SHP77 treated with DMSO at 0.1 percent for 48 hours (cell line): ENCODE measurements around the gene TRPC4.
"Not testable (repeated sequence)": the region's sequence is repeated elsewhere in the genome, so short reads cannot be mapped to it uniquely, and the experiment has no call there.

Experiments used
- DNase-seq: peaks from one replicate; lab custom pipeline; 2025; lab: John Stamatoyannopoulos, UW

TRPC4 gene

DNA sequence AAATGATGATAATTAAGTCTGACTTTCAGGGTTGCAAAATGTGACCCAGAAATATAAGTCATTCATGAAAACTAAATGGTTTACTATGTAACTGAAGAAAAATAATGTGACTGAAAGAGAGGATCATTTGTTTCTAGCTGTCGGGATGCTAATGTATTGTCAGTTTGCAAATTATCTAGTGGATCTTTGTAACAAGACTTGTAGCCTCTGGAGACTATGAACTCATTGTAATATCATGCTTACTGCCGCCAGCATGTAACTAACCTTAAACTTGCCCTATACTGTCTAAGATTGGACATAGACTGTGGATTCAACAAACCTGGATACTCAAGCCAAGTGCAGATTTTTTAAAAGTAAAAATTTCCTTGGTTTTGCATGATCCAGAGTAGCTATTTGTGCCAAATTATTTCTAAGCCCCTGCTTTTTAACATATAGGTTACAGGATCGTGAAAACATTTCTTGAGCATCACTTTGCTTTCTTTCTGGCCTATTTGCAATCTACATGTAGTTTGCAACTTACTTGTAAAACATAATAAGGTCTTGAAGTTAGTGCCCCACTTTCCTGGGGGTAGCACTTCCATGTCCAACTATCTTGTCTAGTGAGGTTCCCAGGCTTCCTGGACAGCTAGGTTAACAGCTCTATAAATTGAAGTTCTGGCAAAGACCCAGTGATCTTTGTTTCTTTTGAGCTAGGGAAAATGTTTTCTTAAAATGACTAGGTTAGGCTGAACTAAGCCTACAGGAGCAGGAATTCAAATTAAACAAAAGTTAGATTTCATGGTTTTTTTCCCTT lies 267.7 kb downstream of the TRPC4 start:
- no peak for DNase-seq

DNA sequence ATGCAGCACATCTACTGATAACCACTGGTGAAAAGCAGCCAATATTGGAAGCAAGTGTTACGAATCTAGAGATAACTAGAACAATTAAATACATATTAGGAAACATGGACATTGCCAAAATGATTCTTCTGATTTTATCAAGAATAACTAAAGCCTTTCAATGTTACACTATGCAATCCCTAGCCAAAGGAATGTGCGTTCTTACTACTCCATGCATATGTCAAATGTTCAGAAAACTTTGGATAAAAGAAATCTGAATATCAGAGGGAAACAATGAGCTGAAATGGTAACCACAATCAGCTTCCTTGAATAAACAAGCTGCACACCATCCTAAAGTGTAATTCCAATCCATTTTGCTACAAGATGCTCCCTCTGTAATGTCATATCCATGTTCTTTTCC lies 270.1 kb downstream of the TRPC4 start:
- DNase-seq = no peak

DNA sequence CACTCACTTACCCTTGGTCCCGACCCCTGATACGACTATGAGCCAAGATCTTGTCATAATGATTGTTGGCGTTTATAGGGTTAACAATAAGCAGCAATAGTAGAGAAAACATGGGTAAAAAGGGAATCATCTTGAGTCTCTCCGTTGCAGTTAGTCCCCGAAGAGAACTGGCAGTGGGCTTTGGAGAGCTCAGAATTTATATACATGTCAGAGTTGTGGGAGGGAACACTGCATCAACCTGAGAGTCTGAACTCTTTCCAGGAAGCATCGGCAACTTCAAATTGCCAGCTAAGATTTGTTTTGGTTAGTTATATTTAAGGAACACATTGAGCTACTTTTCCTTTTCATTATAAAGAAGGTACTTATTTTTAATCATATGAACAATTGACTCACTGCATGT lies 271.0 kb downstream of the TRPC4 start, which contains the start of gene POSTN:
TSS of gene POSTN (minus strand) at position 172 of the 400 bp plus-strand sequence. CDS start at position 130, 42 bp downstream.
- no peak for DNase-seq

DNA sequence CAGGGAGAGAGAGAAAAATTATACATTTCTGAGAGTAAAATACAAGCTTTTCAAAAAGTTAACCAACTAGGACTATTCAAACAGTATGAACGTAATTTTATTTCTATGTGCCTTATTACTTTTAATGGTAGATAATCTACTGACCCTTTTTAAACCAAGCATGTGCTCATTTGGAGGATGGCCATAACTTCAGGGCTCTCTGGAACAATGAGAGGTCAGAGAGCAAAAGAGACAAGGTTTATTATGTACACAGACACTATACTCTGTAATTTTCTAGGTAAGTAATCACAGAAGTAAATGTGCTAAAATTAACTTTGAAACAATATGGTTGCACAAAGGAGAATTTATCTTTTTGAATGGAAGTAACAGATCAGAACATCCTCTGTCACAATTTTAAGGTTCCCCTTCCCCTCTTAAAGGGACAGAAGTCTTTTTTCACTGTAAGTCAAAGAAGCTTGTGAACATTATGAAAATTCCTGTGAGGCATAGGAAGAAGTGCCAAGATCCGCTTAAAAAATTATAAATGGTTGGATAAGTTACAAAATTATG lies 272.0 kb downstream of the TRPC4 start:
- DNase-seq = no peak

DNA sequence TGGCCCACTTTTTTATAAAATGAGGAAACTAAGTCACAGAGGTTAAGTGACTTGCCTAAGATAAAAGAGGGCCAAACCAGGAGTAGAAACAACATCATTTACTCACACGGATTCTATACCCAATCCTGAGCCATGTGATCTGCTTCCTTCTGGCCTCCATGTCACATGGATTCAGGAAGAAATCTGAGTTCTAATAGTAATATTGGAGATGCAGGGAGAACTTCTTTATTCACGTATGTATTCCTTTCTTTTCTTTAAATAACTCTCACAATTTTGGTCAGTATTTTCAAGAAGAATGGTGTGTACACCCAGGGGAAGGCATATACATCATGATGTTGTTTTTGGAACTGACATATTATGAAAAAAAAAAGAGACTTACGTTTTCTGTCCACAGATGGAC lies 272.8 kb downstream of the TRPC4 start:
- no peak for DNase-seq

DNA sequence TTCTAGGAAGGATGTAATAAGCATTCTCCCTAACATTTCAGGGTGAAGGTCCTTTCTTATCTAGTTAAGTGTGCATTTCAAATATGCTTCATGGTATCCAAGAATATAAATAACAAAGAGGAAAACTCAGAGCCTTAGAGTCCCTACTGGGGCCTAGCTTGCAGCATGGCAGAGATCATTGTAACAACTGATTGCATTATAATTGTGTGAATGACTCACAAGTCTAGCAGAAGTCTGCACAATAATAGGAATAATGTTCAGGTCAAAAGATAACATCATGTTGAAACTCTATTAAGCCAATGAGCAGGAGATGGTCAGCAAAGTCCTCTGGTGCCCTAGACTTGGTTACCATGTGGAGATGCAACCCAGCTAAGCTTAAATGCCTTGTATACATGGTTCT lies 274.4 kb downstream of the TRPC4 start:
- no peak for DNase-seq

DNA sequence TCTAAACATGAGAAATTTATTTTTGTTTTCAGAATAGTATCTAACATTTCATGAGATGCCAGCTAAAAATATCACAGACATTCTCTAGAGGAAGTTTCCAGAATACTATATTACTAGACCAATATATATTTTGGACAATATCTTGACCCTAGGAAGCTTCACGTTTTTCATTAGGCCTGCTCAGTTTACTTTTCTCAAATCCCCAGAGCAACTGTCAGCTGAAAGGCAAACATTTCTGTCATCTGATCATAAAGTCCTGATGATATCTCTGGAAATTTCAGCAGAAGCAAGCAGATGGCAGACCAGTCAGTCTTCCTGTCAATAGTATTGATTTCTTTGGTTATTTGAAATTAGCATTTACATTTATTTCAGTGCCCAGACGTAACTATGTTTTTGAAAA lies 275.0 kb downstream of the TRPC4 start:
- DNase-seq = no peak

DNA sequence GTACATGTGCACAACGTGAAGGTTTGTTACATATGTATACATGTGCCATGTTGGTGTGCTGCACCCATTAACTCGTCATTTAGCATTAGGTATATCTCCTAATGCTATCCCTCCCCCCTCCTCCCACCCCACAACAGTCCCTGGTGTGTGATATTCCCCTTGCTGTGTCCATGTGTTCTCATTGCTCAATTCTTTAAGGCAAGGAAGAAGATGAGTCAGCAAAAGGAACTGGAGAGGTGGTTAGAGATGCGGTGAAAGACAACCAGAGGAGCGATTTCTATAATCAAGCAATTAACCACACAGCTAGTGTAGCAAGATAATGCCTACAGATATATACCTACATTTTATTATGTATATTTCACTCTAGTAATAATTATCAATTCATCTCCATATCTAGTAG lies 280.2 kb downstream of the TRPC4 start:
- not testable (repeated sequence) for DNase-seq

DNA sequence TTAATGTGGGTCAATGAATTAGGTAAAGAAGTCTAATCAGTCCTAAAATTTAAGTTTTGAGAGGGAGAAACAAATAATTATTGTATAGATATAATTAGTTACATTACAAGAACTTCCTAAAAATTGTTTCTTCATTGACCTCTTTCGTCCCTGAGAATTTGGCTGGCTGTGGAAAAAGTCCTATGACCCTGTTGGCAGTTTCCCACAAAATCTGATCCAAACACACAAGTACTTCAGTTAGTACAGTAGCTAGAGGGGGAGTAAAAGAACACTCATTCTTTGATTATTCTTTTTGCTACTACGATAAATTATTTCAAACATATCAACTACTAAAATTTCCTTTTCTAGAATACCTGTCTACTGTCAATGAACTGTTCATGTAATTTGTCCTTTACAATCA lies 282.3 kb downstream of the TRPC4 start:
- DNase-seq = no peak
